IMR-90 (cell line): ENCODE data around the gene NUDT3. TPM values are rescaled to one million over a fixed set of nuclear protein-coding genes. Genes with fewer than 3 reads are reported as not detected.

ENCODE experiments used
- ATAC-seq: fragments of 200-7000 bp; cut with Tn5 transposase; 2 replicates; pipeline ENCODE4 v1.9.1; 2020; ENCODE audit warnings: low read depth, mild to moderate bottlenecking, moderate library complexity
- BruUV-seq: library from RNA; stranded (reverse); fragments of 400-500 nt; replicated peaks from 2 replicates; lab custom pipeline; 2021; lab: Mats Ljungman, UMichigan
- CTCF ChIA-PET: fragments of 300-600 bp; formaldehyde crosslinking; extraction: SDS; loops from one replicate; lab custom pipeline; 2021; ENCODE audit warnings: antibody characterized with exemption; lab: Yijun Ruan, JAX
- POLR2A ChIA-PET: fragments of 300-600 bp; sonication (Branson Sonifier 250); formaldehyde crosslinking; loops from one replicate; lab custom pipeline; 2022; ENCODE audit warnings: antibody characterized with exemption; ENCODE audit not compliant: unreplicated experiment; lab: Charles Lee
- DNase-seq: peaks from one replicate; pipeline ENCODE4 v3.0.0; 2013
- H2AFZ ChIP-seq: replicated peaks from 2 replicates; pipeline ENCODE3; 2013; ENCODE audit warnings: low read length, mild to moderate bottlenecking; ENCODE audit not compliant: poor library complexity
- H2AK5ac ChIP-seq: 2 replicates; pipeline ENCODE4 v1.6.1; 2013; ENCODE audit warnings: low read depth, low read length, inconsistent platforms
- H2AK9ac ChIP-seq: replicated peaks from 2 replicates; pipeline ENCODE3; 2013; ENCODE audit warnings: mild to moderate bottlenecking, low read depth, low read length, moderate library complexity; ENCODE audit not compliant: poor library complexity
- H2BK120ac ChIP-seq: 2 replicates; pipeline ENCODE4 v1.6.1; 2013; ENCODE audit warnings: low read depth, low read length, inconsistent platforms
- H2BK15ac ChIP-seq: 3 replicates; pipeline ENCODE4 v1.6.1; 2013; ENCODE audit warnings: low read depth, low read length, inconsistent platforms
- H2BK20ac ChIP-seq: 2 replicates; pipeline ENCODE4 v1.6.1; 2013; ENCODE audit warnings: low read depth, mild to moderate bottlenecking, inconsistent platforms, low read length, moderate library complexity
- H2BK5ac ChIP-seq: 2 replicates; pipeline ENCODE4 v1.6.1; 2013; ENCODE audit warnings: mild to moderate bottlenecking, low read depth, low read length, inconsistent platforms; ENCODE audit not compliant: poor library complexity, severe bottlenecking
- H3K14ac ChIP-seq: replicated peaks from 2 replicates; pipeline ENCODE4 v1.6.1; 2013; ENCODE audit warnings: low read depth, low read length, inconsistent platforms
- H3K18ac ChIP-seq: 2 replicates; pipeline ENCODE4 v1.6.1; 2013; ENCODE audit warnings: low read depth, low read length, control low read depth
- H3K23ac ChIP-seq: 2 replicates; pipeline ENCODE4 v1.6.1; 2013; ENCODE audit warnings: low read depth, low read length, inconsistent platforms
- H3K27ac ChIP-seq: 2 replicates; pipeline ENCODE4 v1.5.1; 2013; ENCODE audit warnings: mild to moderate bottlenecking, control low read depth, low read length; ENCODE audit not compliant: insufficient read depth
- H3K27me3 ChIP-seq: 2 replicates; pipeline ENCODE4 v1.6.1; 2013; ENCODE audit warnings: low read length; ENCODE audit not compliant: control insufficient read depth, insufficient read depth
- H3K36me3 ChIP-seq: 2 replicates; pipeline ENCODE4 v1.6.1; 2013; ENCODE audit warnings: low read length, mixed read lengths; ENCODE audit not compliant: control insufficient read depth, insufficient read depth
- H3K4ac ChIP-seq: 2 replicates; pipeline ENCODE4 v1.6.1; 2013; ENCODE audit warnings: low read depth, low read length, inconsistent platforms
- H3K4me1 ChIP-seq: 2 replicates; pipeline ENCODE4 v1.6.1; 2013; ENCODE audit warnings: low read length, mixed read lengths; ENCODE audit not compliant: control insufficient read depth, insufficient read depth
- H3K4me2 ChIP-seq: 2 replicates; pipeline ENCODE4 v1.6.1; 2013; ENCODE audit warnings: low read depth, mild to moderate bottlenecking, control low read depth, low read length, moderate library complexity
- H3K4me3 ChIP-seq: 2 replicates; pipeline ENCODE4 v1.5.1; 2013; ENCODE audit warnings: low read depth, mild to moderate bottlenecking, control low read depth, low read length, moderate library complexity; ENCODE audit not compliant: insufficient read depth
- H3K56ac ChIP-seq: 2 replicates; pipeline ENCODE4 v1.6.1; 2013; ENCODE audit warnings: low read length, inconsistent platforms; ENCODE audit not compliant: insufficient read depth; ENCODE audit errors: extremely low read depth
- H3K79me1 ChIP-seq, 2 experiments: 2 replicates each; pipeline ENCODE4 v1.6.1; 2013; ENCODE audit warnings: low read length in 2 of 2, inconsistent platforms in 1 of 2, low read depth in 1 of 2
- H3K9ac ChIP-seq: 2 replicates; pipeline ENCODE4 v1.6.1; 2013; ENCODE audit warnings: low read depth, low read length, control low read depth
- H3K9me1 ChIP-seq: 2 replicates; pipeline ENCODE4 v1.6.1; 2013; ENCODE audit warnings: low read length, inconsistent platforms; ENCODE audit not compliant: insufficient read depth
- H3K9me3 ChIP-seq: 2 replicates; pipeline ENCODE4 v1.6.1; 2013; ENCODE audit warnings: low read length; ENCODE audit not compliant: control insufficient read depth, insufficient read depth
- H4K20me1 ChIP-seq: 2 replicates; pipeline ENCODE4 v1.6.1; 2013; ENCODE audit warnings: low read length, inconsistent platforms; ENCODE audit not compliant: insufficient read depth
- H4K5ac ChIP-seq: 2 replicates; pipeline ENCODE4 v1.6.1; 2013; ENCODE audit warnings: mild to moderate bottlenecking, low read depth, low read length, control low read depth
- H4K8ac ChIP-seq, 2 experiments: 2 replicates each; pipeline ENCODE4 v1.6.1; 2013; ENCODE audit warnings: low read depth in 2 of 2, low read length in 2 of 2, control low read depth in 1 of 2, inconsistent platforms in 1 of 2
- H4K91ac ChIP-seq: 2 replicates; pipeline ENCODE4 v1.6.1; 2013; ENCODE audit warnings: low read depth, low read length, inconsistent platforms; ENCODE audit not compliant: insufficient read depth
- BHLHE40 ChIP-seq: fragments of 150-350 bp; IDR thresholded peaks from 2 replicates; pipeline ENCODE4 v1.6.1; 2016; ENCODE audit warnings: mild to moderate bottlenecking, low read depth, low read length
- CEBPB ChIP-seq: IDR thresholded peaks from 2 replicates; pipeline ENCODE4 v1.6.1; 2012; ENCODE audit warnings: low read depth, low read length, improper control_type of control experiment
- CHD1 ChIP-seq: IDR thresholded peaks from 2 replicates; pipeline ENCODE4 v1.6.1; 2012; ENCODE audit warnings: low read depth, low read length, improper control_type of control experiment
- FOS ChIP-seq: fragments of 150-350 bp; IDR thresholded peaks from 2 replicates; pipeline ENCODE4 v1.6.1; 2016; ENCODE audit warnings: low read depth, low read length
- MAFK ChIP-seq: IDR thresholded peaks from 2 replicates; pipeline ENCODE4 v1.6.1; 2012; ENCODE audit warnings: low read depth, low read length, improper control_type of control experiment
- MAZ ChIP-seq: IDR thresholded peaks from 2 replicates; pipeline ENCODE4 v1.6.1; 2012; ENCODE audit warnings: low read depth, mild to moderate bottlenecking, low read length, improper control_type of control experiment, moderate library complexity, borderline replicate concordance
- MXI1 ChIP-seq: IDR thresholded peaks from 2 replicates; pipeline ENCODE4 v1.6.1; 2012; ENCODE audit warnings: low read depth, mild to moderate bottlenecking, low read length, moderate library complexity, borderline replicate concordance
- POLR2A ChIP-seq: IDR thresholded peaks from 2 replicates; pipeline ENCODE4 v1.6.1; 2012; ENCODE audit warnings: mild to moderate bottlenecking, low read depth, low read length
- RAD21 ChIP-seq: IDR thresholded peaks from 2 replicates; pipeline ENCODE4 v1.6.1; 2012; ENCODE audit warnings: low read length, improper control_type of control experiment
- RCOR1 ChIP-seq: IDR thresholded peaks from 2 replicates; pipeline ENCODE4 v1.6.1; 2012; ENCODE audit warnings: mild to moderate bottlenecking, low read length, improper control_type of control experiment; ENCODE audit not compliant: insufficient replicate concordance
- RFX5 ChIP-seq: IDR thresholded peaks from 2 replicates; pipeline ENCODE4 v1.8.0; 2012; ENCODE audit warnings: low read depth, mild to moderate bottlenecking, low read length, moderate library complexity
- WGBS, 2 experiments: methylation state at CpG; one replicate each; pipeline versions ENCODE4 v1.1.5 to v1.1.7; 2013; ENCODE audit warnings: missing lambda C conversion rate in 2 of 2; ENCODE audit not compliant: insufficient read length in 1 of 2; ENCODE audit errors: extremely low coverage in 2 of 2; 5-methylcytosine and 5-hydroxymethylcytosine counted together
- dilution Hi-C: fragments of 300-500 bp; cut with HindIII; formaldehyde crosslinking; loops from one replicate; pipeline ENCODE4 v1.14.3; 2018; ENCODE audit warnings: low sequenced_read_pairs; ENCODE audit not compliant: unreplicated experiment
- in situ Hi-C: fragments of 300-500 bp; cut with MboI; formaldehyde crosslinking; loops from 3 replicates; pipeline ENCODE4 v1.14.3; 2019; ENCODE audit warnings: low sequenced_read_pairs, inconsistent platforms, mixed read lengths
- intact Hi-C: fragments of 100-400 bp; cut with micrococcal nuclease; formaldehyde crosslinking; loops from 2 replicates; pipeline ENCODE4 v1.10.0; 2022
- polyA plus RNA-seq, 3 experiments: library from polyadenylated mRNA; depleted of rRNA; stranded (reverse); fragments of >200 nt; gene quantifications; 2 replicates each; pipeline ENCODE4 v1.2.3, GENCODE V29; 2012; ENCODE audit warnings: low replicate concordance in 1 of 3
- total RNA-seq: library from RNA; depleted of rRNA; stranded (reverse); fragments of >200 nt; gene quantifications from 2 replicates; pipeline ENCODE4 v1.2.3, GENCODE V29; 2012
- TF ChIP-seq, protein P1 (sequence below): conservative IDR thresholded peaks from 2 replicates; pipeline ENCODE4 v1.5.1; 2012; ENCODE audit warnings: mild to moderate bottlenecking, low read depth, low read length, improper control_type of control experiment
- TF ChIP-seq, protein P2 (sequence below): fragments of 150-350 bp; IDR thresholded peaks from 2 replicates; pipeline ENCODE4 v1.6.1; 2017; ENCODE audit warnings: mild to moderate bottlenecking, antibody characterized with exemption, low read length, low read depth

NUDT3 gene
- total and polyA plus RNA-seq, 2 of the 4 experiments (the other 2 are of a cell fraction) = 10.1 to 17.2 TPM

DNA sequence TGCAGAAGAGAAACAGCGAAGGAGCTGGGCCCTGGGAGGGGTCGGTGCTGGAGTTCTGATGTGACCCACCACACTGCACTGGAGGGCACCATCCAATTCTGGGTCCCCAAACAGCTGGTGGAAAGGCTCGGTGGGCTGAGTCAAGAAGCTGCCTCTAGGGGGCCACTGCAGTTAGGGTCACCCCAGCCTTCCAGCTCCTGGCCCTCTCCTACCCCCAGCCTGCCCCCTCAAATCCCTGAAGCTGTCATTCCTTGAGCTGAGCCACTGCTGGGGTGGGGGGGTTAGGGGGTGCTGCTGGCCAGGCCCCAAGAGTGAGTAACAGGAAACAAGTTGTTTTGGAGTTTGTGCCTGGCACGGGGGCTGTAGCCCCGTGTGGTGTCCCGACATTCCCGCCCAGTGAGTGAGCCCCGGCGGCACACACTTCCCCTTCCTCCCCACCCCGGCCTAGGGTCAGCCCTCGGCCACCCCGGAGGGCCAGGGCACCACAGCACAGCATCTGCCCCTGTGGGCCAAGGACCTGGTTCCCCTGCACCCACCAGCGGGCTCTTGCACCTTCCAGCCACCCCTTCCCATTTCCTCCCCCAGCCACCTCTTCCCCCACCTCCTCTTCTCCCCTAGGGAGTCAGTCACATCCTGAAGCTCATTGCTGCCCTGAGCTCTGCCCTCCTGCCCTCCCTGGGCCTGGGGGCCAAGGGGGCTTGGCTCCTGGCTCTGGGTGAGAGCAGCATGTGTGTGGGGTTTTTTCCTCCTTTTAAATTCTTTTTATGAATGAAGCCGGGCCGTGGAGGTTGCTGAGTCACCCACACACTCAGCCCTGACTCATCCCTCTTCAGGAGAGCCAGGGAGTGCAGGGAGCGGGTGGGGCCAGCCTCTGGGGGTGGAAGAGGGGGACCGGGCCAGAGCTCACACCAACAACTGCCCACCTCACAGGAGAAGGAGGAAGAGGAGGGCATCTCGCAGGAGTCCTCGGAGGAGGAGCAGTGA lies 148.3 kb downstream of the NUDT3 start:
- H3K27me3 ChIP-seq = no peaks in the 10 kb centered on the region
- H4K8ac ChIP-seq = peak overlapping the region; percentile 97
- DNase-seq (peak; percentile 95), ATAC-seq (peak; percentile 50)
- H3K4me2 ChIP-seq = peak overlapping the region; percentile 74
- in situ Hi-C loops (loop anchor here (10.0 kb wide), 1 partner anchor 361 kb away; no protein-coding TSS in a partner anchor), dilution Hi-C loops (no loop called here), intact Hi-C loops (no loop called here)
- peak overlapping the region; percentile 99 for H2BK5ac ChIP-seq
- no peaks in the 10 kb centered on the region for H3K9me3 ChIP-seq
- peak overlapping the region; percentile 88 for H3K14ac ChIP-seq
- H3K27ac ChIP-seq = peak overlapping the region; percentile 92
- H4K5ac ChIP-seq = peak overlapping the region; percentile 69
- H2AK9ac ChIP-seq = peak overlapping the region; percentile 97
- peak overlapping the region; percentile 88 for H3K56ac ChIP-seq
- peak overlapping the region; percentile 98 for H3K4ac ChIP-seq
- peaks cover 29% of the 10 kb centered on the region for H3K4me1 ChIP-seq
- CTCF ChIA-PET = interaction anchor here (1.0 to 1.8 kb wide), 4 partner anchors 42 to 171 kb away, joined by 4 to 8 read pairs (median 6); no protein-coding TSS in a partner anchor
- peak overlapping the region; percentile 83; the same call in 2 of the 3 replicates for H2BK15ac ChIP-seq
- peaks cover 14 to 72% of the 10 kb centered on the region in 2 experiments for H3K79me1 ChIP-seq
- H3K23ac ChIP-seq = peak overlapping the region; percentile 92; the same call in 1 of the 2 replicates
- peaks cover 25% of the 10 kb centered on the region for H3K9me1 ChIP-seq
- H3K36me3 ChIP-seq = peaks cover 27% of the 10 kb centered on the region
- no TSS peak for BruUV-seq
- peak overlapping the region; percentile 95 for H2BK20ac ChIP-seq
- 80% methylated on average over 3 of the region's 19 CpGs; no CpG with 5 or more reads in 1 of the 2 experiments for WGBS, 2 experiments
- peak overlapping the region; percentile 96 for H2BK120ac ChIP-seq
- peak overlapping the region; percentile 46; the same call in 1 of the 2 replicates for H3K9ac ChIP-seq
- peak overlapping the region; percentile 99 for H2AK5ac ChIP-seq
- H3K4me3 ChIP-seq = no peak overlapping the region
- peak overlapping the region; percentile 54 for H2AFZ ChIP-seq
- POLR2A ChIA-PET = interaction anchor here (0.6 to 0.9 kb wide), 3 partner anchors 20 to 548 kb away, joined by 3 read pairs; partner anchors contain the start of gene BLTP3A
- H4K20me1 ChIP-seq = peaks cover 26% of the 10 kb centered on the region
- H4K91ac ChIP-seq = peak overlapping the region; percentile 96
- H3K18ac ChIP-seq = peak overlapping the region; percentile 68
- peak; percentile 14; the same call in 1 of the 2 replicates for TF ChIP-seq RAD21
- peak; percentile 53 for TF ChIP-seq POLR2A
- TF ChIP-seq, protein P1, sequence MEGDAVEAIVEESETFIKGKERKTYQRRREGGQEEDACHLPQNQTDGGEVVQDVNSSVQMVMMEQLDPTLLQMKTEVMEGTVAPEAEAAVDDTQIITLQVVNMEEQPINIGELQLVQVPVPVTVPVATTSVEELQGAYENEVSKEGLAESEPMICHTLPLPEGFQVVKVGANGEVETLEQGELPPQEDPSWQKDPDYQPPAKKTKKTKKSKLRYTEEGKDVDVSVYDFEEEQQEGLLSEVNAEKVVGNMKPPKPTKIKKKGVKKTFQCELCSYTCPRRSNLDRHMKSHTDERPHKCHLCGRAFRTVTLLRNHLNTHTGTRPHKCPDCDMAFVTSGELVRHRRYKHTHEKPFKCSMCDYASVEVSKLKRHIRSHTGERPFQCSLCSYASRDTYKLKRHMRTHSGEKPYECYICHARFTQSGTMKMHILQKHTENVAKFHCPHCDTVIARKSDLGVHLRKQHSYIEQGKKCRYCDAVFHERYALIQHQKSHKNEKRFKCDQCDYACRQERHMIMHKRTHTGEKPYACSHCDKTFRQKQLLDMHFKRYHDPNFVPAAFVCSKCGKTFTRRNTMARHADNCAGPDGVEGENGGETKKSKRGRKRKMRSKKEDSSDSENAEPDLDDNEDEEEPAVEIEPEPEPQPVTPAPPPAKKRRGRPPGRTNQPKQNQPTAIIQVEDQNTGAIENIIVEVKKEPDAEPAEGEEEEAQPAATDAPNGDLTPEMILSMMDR = peak; percentile 42
- peak; percentile 51 for TF ChIP-seq MAFK
- TF ChIP-seq, protein P2, sequence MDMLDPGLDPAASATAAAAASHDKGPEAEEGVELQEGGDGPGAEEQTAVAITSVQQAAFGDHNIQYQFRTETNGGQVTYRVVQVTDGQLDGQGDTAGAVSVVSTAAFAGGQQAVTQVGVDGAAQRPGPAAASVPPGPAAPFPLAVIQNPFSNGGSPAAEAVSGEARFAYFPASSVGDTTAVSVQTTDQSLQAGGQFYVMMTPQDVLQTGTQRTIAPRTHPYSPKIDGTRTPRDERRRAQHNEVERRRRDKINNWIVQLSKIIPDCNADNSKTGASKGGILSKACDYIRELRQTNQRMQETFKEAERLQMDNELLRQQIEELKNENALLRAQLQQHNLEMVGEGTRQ = no peak
- TF ChIP-seq FOS = peak; percentile 98
- no peak for TF ChIP-seq RCOR1
- no peak for TF ChIP-seq RFX5
- peak; percentile 91 for TF ChIP-seq MAZ
- TF ChIP-seq CEBPB = no peak
- TF ChIP-seq CHD1 = 0 out of 2 replicates have a peak, but pooled peaks have one; percentile 75
- peak; percentile 49; the same call in 1 of the 2 replicates for TF ChIP-seq MXI1
- peak; percentile 93 for TF ChIP-seq BHLHE40
